HG03108 (cell line): ENCODE results near the gene MAF.

Experiments used
- ATAC-seq: cut with Tn5 transposase; IDR thresholded peaks from one replicate; pipeline ENCODE4 v1.9.1; 2021; ENCODE audit warnings: moderate library complexity; ENCODE audit not compliant: unreplicated experiment

The MAF gene

GRCh38 chr16:79613009-79613408 lies 12.5 kb upstream of the MAF start:
- no peak for ATAC-seq

- no peak for ATAC-seq
Measured at GRCh38 chr16:79612207-79612606, 11.7 kb upstream of the MAF start.

GRCh38 chr16:79610771-79611170 lies 10.2 kb upstream of the MAF start:
- no peak for ATAC-seq

GRCh38 chr16:79609861-79610260 lies 9.3 kb upstream of the MAF start:
- ATAC-seq: no peak

GRCh38 chr16:79608976-79609375 lies 8.4 kb upstream of the MAF start:
- no peak for ATAC-seq

GRCh38 chr16:79607587-79607986 lies 7.0 kb upstream of the MAF start:
- ATAC-seq: no peak

GRCh38 chr16:79605999-79606398 lies 5.5 kb upstream of the MAF start:
- peak; percentile 74 for ATAC-seq

GRCh38 chr16:79603055-79603454 lies 2.5 kb upstream of the MAF start:
- ATAC-seq: no peak

GRCh38 chr16:79602628-79603014 lies 2.1 kb upstream of the MAF start:
- ATAC-seq: no peak

GRCh38 chr16:79601931-79602627 lies 1.5 kb upstream of the MAF start:
- no peak for ATAC-seq

- ATAC-seq: no peak
Measured at GRCh38 chr16:79601092-79601930, 774 bp upstream of the MAF start.

GRCh38 chr16:79599837-79600637 lies 500 bp downstream of the MAF start:
- no peak for ATAC-seq

- ATAC-seq: no peak
Measured at GRCh38 chr16:79599256-79599836, 1.2 kb downstream of the MAF start.

GRCh38 chr16:79598348-79599181 lies 2.0 kb downstream of the MAF start:
- no peak for ATAC-seq

GRCh38 chr16:79598063-79598347 lies 2.5 kb downstream of the MAF start:
- no peak for ATAC-seq

- ATAC-seq: no peak
Measured at GRCh38 chr16:79597277-79598062, 3.1 kb downstream of the MAF start.

GRCh38 chr16:79595931-79596450 lies 4.5 kb downstream of the MAF start:
- ATAC-seq: no peak

- no peak for ATAC-seq
Measured at GRCh38 chr16:79595231-79595641, 5.3 kb downstream of the MAF start.

GRCh38 chr16:79593754-79594153 lies 6.8 kb downstream of the MAF start:
- no peak for ATAC-seq
